ENCODE data around the gene KMT2B.
A peak's percentile ranks its signal among the peaks of the same experiment; 100 is the strongest.

KMT2B gene

GRCh38 chr19:35744430-35745327, 26.9 kb downstream of the KMT2B start:
- DNase-seq = peak; percentile 86

- peak; percentile 98 for DNase-seq
Observed at GRCh38 chr19:35745328-35746086, 27.7 kb downstream of the KMT2B start, which contains the start of the genes PSENEN and U2AF1L4. Gene PSENEN, plus strand, starts transcription at chr19:35745651. Its CDS starts 280 bp downstream, at chr19:35745931. Gene U2AF1L4, minus strand, starts transcription at chr19:35745418. Its CDS starts 27 bp downstream, at chr19:35745391.

GRCh38 chr19:35746087-35746462, 28.3 kb downstream of the KMT2B start:
- DNase-seq = no peak

GRCh38 chr19:35746531-35746930, 28.7 kb downstream of the KMT2B start:
- no peak for DNase-seq

GRCh38 chr19:35748106-35749020, 30.6 kb downstream of the KMT2B start, which contains the start of gene LIN37:
Gene LIN37, plus strand, starts transcription at chr19:35748576. Its CDS starts 149 bp downstream, at chr19:35748725.
- DNase-seq = peak; percentile 96

- no peak for DNase-seq
Observed at GRCh38 chr19:35750167-35750566, 32.4 kb downstream of the KMT2B start.

- DNase-seq = no peak
Observed at GRCh38 chr19:35751839-35752745, 34.3 kb downstream of the KMT2B start.

GRCh38 chr19:35752746-35753350, 35.0 kb downstream of the KMT2B start:
- DNase-seq = no peak

- no peak for DNase-seq
Observed at GRCh38 chr19:35753634-35754369, 36.0 kb downstream of the KMT2B start.

- no peak for DNase-seq
Observed at GRCh38 chr19:35754370-35755130, 36.7 kb downstream of the KMT2B start.

GRCh38 chr19:35755131-35755549, 37.3 kb downstream of the KMT2B start:
- DNase-seq = no peak

GRCh38 chr19:35755550-35756376, 38.0 kb downstream of the KMT2B start:
- DNase-seq = no peak

GRCh38 chr19:35756377-35757230, 38.8 kb downstream of the KMT2B start, which contains the start of gene HSPB6:
Gene HSPB6, minus strand, starts transcription at chr19:35757029. Its CDS starts 21 bp downstream, at chr19:35757008.
- no peak for DNase-seq

GRCh38 chr19:35757231-35757748, 39.5 kb downstream of the KMT2B start:
- DNase-seq = no peak

- DNase-seq = peak; percentile 98
Observed at GRCh38 chr19:35757749-35758608, 40.2 kb downstream of the KMT2B start, which contains the start of gene PROSER3. Gene PROSER3, plus strand, starts transcription at chr19:35758176. Its CDS starts 40 bp downstream, at chr19:35758216.

GRCh38 chr19:35759697-35760096, 41.9 kb downstream of the KMT2B start:
- no peak for DNase-seq

Data from GDM1 (cell line).